K562 (cell line): ENCODE results near the gene PRKAR1B. TPM values are rescaled to one million over a fixed set of nuclear protein-coding genes. Genes with fewer than 3 reads are reported as not detected.

Experiments
- ARID1B ChIP-seq: fragments of 450-650 bp; IDR thresholded peaks from 2 replicates; pipeline ENCODE4 v1.6.1; 2016; ENCODE audit warnings: antibody characterized with exemption, mild to moderate bottlenecking, inconsistent platforms
- ASH1L ChIP-seq: fragments of 450-650 bp; IDR thresholded peaks from 2 replicates; pipeline ENCODE4 v1.6.1; 2018; ENCODE audit warnings: borderline replicate concordance, mild to moderate bottlenecking, low read depth; ENCODE audit not compliant: partially characterized antibody
- ATF7 ChIP-seq: fragments of 450-650 bp; IDR thresholded peaks from 2 replicates; pipeline ENCODE4 v1.7.1; 2014; ENCODE audit warnings: mild to moderate bottlenecking, moderate library complexity
- ETV6 ChIP-seq, 3 experiments: fragments of 150-350 bp in 1 of 3; sonication (generic) in 1 of 3; formaldehyde crosslinking in 1 of 3; IDR thresholded peaks; 2 replicates each; pipeline versions ENCODE4 v1.6.1 to v1.8.0; 2014 to 2022; ENCODE audit warnings: borderline replicate concordance in 2 of 3, low read depth in 2 of 3, antibody characterized with exemption in 1 of 3, low read length in 1 of 3, mild to moderate bottlenecking in 1 of 3, missing genetic modification reagents in 1 of 3
- FOS ChIP-seq: IDR thresholded peaks from 3 replicates; pipeline ENCODE4 v1.6.1; 2011; ENCODE audit not compliant: insufficient read length; ENCODE audit errors: extremely low read depth
- HEY1 ChIP-seq: fragments of 250-450 bp; sonication (Bioruptor Pico); IDR thresholded peaks from 2 replicates; pipeline ENCODE4 v1.5.0; 2020; ENCODE audit warnings: mild to moderate bottlenecking, moderate library complexity, borderline replicate concordance
- KDM5B ChIP-seq: fragments of 200-600 bp; sonication (generic); IDR thresholded peaks from 2 replicates; pipeline ENCODE4 v1.6.1; 2012; ENCODE audit warnings: low read depth, mild to moderate bottlenecking, moderate library complexity, low read length, control low read depth, inconsistent platforms; ENCODE audit not compliant: insufficient replicate concordance
- KLF16 ChIP-seq: IDR thresholded peaks from 2 replicates; pipeline ENCODE4 v1.6.1; 2016; ENCODE audit warnings: antibody characterized with exemption
- NR1H2 ChIP-seq: sonication (generic); formaldehyde crosslinking; IDR thresholded peaks from 2 replicates; pipeline ENCODE4 v1.4.0; 2020; ENCODE audit warnings: mild to moderate bottlenecking, missing genetic modification reagents
- SNRNP70 ChIP-seq: fragments of 200-400 bp; formaldehyde crosslinking; optimal IDR thresholded peaks from 2 replicates; pipeline ENCODE3; 2017; ENCODE audit warnings: low read depth, low read length
- STAG1 ChIP-seq: sonication (generic); formaldehyde crosslinking; IDR thresholded peaks from 2 replicates; pipeline ENCODE4 v1.5.0; 2020; ENCODE audit warnings: missing genetic modification reagents, borderline replicate concordance
- ZNF41 ChIP-seq: fragments of 250-450 bp; sonication (Bioruptor Pico); conservative IDR thresholded peaks from 2 replicates; pipeline ENCODE4 v1.4.0; 2020; ENCODE audit warnings: mild to moderate bottlenecking
- ZNF586 ChIP-seq: fragments of 450-650 bp; formaldehyde crosslinking; conservative IDR thresholded peaks from 2 replicates; pipeline ENCODE4 v1.4.0; 2020; ENCODE audit warnings: mild to moderate bottlenecking, moderate library complexity
- polyA plus RNA-seq, 8 experiments: library from polyadenylated mRNA; depleted of rRNA in 4 of 8; stranded (reverse) in 5 of 8; unstranded in 3 of 8; fragments of >200 nt; fragmentation: Nextera tagmentation in 2 of 8; fragmentation: Illumina TruSeq in 1 of 8; extraction: Ambion mirVana in 2 of 8; extraction: Trizol in 1 of 8; gene quantifications; 2 replicates each; pipeline versions ENCODE4 v1.2.1 to v1.2.3, GENCODE V29; 2011 to 2014; ENCODE audit warnings: inconsistent platforms in 1 of 8, missing spikeins in 1 of 8
- total RNA-seq, 7 experiments: library from RNA; depleted of rRNA in 6 of 7; stranded (reverse); fragments of >200 nt in 6 of 7; fragmentation: Illumina TruSeq in 2 of 7; extraction: Trizol in 2 of 7; gene quantifications; 2 replicates each; pipeline versions ENCODE4 v1.2.1 to v1.2.3, GENCODE V29; 2011 to 2021; ENCODE audit warnings: low replicate concordance in 1 of 7
- TF ChIP-seq, protein P1 (sequence below), 2 experiments: fragments of 450-650 bp; IDR thresholded peaks; 2 replicates each; pipeline ENCODE4 v1.6.1; 2016; ENCODE audit warnings: mild to moderate bottlenecking in 2 of 2, borderline replicate concordance in 1 of 2, low read depth in 1 of 2, moderate library complexity in 1 of 2
- TF ChIP-seq, protein P2 (sequence below): fragments of 250-450 bp; sonication (Bioruptor Pico); IDR thresholded peaks from 2 replicates; pipeline ENCODE4 v1.5.0; 2020; ENCODE audit warnings: mild to moderate bottlenecking
- TF ChIP-seq, protein P3 (sequence below): conservative IDR thresholded peaks from 2 replicates; pipeline ENCODE4 v1.6.1; 2011; ENCODE audit warnings: low read depth, mild to moderate bottlenecking, low read length; ENCODE audit not compliant: control insufficient read depth

Gene PRKAR1B
- total and polyA plus RNA-seq, 9 of the 15 experiments (the other 6 are each of a cell fraction or from before 2014, with no cell fraction given) = 0.99 to 30.5 (median 12.7) TPM

DNA sequence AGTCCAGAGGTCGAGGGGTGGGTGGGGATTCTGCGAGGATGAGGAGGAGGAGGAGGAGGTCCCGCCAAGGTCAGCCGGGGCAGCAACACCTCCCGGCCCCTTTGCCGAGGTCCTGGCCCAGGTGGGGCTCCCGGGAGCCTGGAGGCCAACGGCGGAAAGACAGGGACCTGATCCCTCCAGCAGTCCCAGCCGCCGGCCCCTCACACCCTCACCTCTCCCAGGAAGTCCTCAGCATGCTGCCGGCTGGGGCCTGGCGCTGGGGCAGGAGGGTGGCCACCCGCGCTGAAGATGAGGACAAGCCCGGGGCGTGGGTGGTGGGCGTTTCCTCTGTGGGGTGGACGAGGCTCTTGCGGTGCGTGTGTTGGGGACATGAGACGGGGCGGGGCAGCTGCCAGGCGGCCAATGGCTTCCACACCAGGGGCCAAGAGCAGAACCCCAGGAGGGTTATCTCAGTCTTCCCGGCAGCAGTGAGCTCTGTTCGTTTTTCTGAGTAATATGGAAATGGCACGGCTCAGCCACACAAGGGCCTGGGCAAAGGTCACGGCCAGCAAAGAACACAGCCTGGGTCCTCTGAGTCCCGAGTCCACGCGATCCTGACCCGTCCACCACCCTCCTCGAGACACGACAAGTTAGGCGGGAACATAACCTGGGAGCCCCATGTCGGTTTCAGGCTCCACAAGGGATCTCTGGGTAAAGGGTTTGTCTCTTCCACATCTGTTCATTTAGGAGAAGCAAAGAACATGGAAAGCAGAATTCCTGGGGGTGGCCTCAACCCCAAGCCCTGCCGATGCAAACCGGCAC, 124.5 kb downstream of the PRKAR1B start (continued):
- TF ChIP-seq FOS (no peak), HEY1 (CRISPR knock-in tag) (no peak), ZNF41 (CRISPR knock-in tag) (no peak), ARID1B (no peak), SNRNP70 (no peak), ATF7 (no peak), ZNF586 (CRISPR knock-in tag) (no peak), NR1H2 (no peak), KLF16 (no peak), ETV6 (IDR thresholded peaks at IDR 0.05; ENCODE audit: borderline replicate concordance in 1 of 2, low read depth in 2 of 2, low read length in 1 of 2) (no peak), ETV6 (CRISPR knock-in tag; IDR thresholded peaks at IDR 0.05; ENCODE audit: borderline replicate concordance) (no peak), ASH1L (no peak), STAG1 (no peak), KDM5B (peak; percentile 51)
- TF ChIP-seq, protein P1, sequence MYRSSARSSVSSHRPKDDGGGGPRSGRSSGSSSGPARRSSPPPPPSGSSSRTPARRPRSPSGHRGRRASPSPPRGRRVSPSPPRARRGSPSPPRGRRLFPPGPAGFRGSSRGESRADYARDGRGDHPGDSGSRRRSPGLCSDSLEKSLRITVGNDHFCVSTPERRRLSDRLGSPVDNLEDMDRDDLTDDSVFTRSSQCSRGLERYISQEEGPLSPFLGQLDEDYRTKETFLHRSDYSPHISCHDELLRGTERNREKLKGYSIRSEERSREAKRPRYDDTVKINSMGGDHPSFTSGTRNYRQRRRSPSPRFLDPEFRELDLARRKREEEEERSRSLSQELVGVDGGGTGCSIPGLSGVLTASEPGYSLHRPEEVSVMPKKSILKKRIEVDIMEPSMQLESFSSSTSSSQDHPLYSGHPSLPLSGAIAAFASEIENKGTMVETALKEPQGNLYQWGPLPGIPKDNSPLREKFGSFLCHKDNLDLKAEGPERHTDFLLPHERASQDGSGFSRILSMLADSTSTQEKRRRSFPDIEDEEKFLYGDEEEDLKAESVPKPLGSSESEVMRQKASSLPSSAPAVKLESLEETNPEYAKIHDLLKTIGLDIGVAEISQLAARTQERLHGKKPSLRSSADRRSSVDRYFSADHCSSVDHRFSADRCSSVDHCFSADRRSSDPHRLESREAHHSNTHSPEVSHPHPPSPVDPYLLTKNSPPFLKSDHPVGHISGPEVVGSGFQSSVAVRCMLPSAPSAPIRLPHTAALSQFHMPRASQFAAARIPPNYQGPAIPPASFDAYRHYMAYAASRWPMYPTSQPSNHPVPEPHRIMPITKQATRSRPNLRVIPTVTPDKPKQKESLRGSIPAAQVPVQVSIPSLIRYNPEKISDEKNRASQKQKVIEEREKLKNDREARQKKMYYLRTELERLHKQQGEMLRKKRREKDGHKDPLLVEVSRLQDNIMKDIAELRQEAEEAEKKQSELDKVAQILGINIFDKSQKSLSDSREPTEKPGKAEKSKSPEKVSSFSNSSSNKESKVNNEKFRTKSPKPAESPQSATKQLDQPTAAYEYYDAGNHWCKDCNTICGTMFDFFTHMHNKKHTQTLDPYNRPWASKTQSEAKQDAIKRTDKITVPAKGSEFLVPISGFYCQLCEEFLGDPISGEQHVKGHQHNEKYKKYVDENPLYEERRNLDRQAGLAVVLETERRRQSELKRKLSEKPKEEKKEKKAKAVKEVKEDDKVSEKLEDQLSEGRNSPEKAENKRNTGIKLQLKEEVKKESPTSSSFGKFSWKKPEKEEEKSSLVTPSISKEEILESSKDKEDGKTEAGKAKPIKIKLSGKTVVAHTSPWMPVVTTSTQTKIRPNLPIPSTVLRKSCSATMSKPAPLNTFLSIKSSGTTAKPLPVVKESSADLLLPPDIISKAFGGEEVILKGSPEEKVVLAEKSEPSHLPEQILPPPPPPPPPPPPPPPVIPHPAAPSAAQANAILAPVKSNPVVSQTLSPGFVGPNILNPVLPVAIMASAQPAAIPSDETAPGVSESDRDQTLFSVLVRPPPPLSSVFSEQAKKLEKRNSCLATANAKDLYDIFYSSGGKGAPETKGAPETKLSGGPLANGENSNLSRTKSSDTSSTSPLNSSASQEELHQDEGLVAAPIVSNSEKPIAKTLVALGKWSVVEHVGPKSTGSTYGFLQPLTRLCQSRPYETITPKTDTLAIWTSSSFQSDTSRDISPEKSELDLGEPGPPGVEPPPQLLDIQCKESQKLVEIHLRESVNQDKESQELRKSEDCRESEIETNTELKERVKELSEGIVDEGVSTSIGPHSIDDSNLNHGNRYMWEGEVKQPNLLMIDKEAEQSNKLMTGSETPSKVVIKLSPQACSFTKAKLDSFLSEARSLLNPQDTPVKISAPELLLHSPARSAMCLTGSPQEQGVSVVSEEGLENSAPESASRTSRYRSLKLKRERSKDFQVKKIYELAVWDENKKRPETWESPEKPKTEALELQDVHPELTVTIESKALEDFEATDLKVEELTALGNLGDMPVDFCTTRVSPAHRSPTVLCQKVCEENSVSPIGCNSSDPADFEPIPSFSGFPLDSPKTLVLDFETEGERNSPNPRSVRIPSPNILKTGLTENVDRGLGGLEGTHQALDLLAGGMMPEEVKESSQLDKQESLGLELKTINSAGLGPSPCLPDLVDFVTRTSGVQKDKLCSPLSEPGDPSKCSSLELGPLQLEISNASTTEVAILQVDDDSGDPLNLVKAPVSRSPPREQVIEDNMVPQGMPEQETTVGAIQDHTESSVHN (IDR thresholded peaks at IDR 0.05; ENCODE audit: borderline replicate concordance in 1 of 2, low read depth in 1 of 2) = no peak
- TF ChIP-seq, protein P2, sequence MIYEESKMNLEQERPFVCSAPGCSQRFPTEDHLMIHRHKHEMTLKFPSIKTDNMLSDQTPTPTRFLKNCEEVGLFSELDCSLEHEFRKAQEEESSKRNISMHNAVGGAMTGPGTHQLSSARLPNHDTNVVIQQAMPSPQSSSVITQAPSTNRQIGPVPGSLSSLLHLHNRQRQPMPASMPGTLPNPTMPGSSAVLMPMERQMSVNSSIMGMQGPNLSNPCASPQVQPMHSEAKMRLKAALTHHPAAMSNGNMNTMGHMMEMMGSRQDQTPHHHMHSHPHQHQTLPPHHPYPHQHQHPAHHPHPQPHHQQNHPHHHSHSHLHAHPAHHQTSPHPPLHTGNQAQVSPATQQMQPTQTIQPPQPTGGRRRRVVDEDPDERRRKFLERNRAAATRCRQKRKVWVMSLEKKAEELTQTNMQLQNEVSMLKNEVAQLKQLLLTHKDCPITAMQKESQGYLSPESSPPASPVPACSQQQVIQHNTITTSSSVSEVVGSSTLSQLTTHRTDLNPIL (CRISPR knock-in tag) = no peak
- TF ChIP-seq, protein P3, sequence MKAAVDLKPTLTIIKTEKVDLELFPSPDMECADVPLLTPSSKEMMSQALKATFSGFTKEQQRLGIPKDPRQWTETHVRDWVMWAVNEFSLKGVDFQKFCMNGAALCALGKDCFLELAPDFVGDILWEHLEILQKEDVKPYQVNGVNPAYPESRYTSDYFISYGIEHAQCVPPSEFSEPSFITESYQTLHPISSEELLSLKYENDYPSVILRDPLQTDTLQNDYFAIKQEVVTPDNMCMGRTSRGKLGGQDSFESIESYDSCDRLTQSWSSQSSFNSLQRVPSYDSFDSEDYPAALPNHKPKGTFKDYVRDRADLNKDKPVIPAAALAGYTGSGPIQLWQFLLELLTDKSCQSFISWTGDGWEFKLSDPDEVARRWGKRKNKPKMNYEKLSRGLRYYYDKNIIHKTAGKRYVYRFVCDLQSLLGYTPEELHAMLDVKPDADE = 0 out of 2 replicates have a peak, but pooled peaks have one; percentile 40
